DMS114 treated with DMSO at 0.1 percent for 48 hours (cell line): ENCODE results near the gene KATNB1.
"Not testable (repeated sequence)": the region's sequence is repeated elsewhere in the genome, so short reads cannot be mapped to it uniquely, and the experiment has no call there.

ENCODE experiments used
- DNase-seq: peaks from one replicate; lab custom pipeline; 2025; ENCODE audit not compliant: unreplicated experiment; lab: John Stamatoyannopoulos, UW

Gene KATNB1

GRCh38 chr16:57742543-57742942 lies 7.0 kb downstream of the KATNB1 start:
- no peak for DNase-seq

GRCh38 chr16:57743458-57743857 lies 7.9 kb downstream of the KATNB1 start:
- DNase-seq: no peak

- no peak for DNase-seq
These were observed 8.5 kb downstream of the KATNB1 start for GRCh38 chr16:57743886-57744641.

GRCh38 chr16:57744642-57744903 lies 9.0 kb downstream of the KATNB1 start:
- no peak for DNase-seq

- no peak for DNase-seq
These were observed 10.2 kb downstream of the KATNB1 start for GRCh38 chr16:57745768-57746167.

- not testable (repeated sequence) for DNase-seq
These were observed 10.7 kb downstream of the KATNB1 start for GRCh38 chr16:57746316-57746715.

GRCh38 chr16:57747091-57747490 lies 11.5 kb downstream of the KATNB1 start:
- no peak for DNase-seq

- DNase-seq: no peak
These were observed 11.9 kb downstream of the KATNB1 start for GRCh38 chr16:57747496-57747895.

GRCh38 chr16:57747996-57748395 lies 12.4 kb downstream of the KATNB1 start:
- no peak for DNase-seq

- no peak for DNase-seq
These were observed 13.0 kb downstream of the KATNB1 start for GRCh38 chr16:57748596-57748995.

GRCh38 chr16:57749101-57749692 lies 13.6 kb downstream of the KATNB1 start:
- DNase-seq: no peak

GRCh38 chr16:57749856-57750452 lies 14.4 kb downstream of the KATNB1 start:
- DNase-seq: no peak

GRCh38 chr16:57750796-57751538 lies 15.4 kb downstream of the KATNB1 start:
- DNase-seq: no peak

- no peak for DNase-seq
These were observed 16.1 kb downstream of the KATNB1 start for GRCh38 chr16:57751539-57752202.

GRCh38 chr16:57752203-57752580 lies 16.6 kb downstream of the KATNB1 start:
- no peak for DNase-seq

- DNase-seq: no peak
These were observed 17.2 kb downstream of the KATNB1 start for GRCh38 chr16:57752581-57753447.

GRCh38 chr16:57753448-57754353 lies 18.1 kb downstream of the KATNB1 start:
- no peak for DNase-seq

GRCh38 chr16:57754354-57755060 lies 18.9 kb downstream of the KATNB1 start:
- DNase-seq: no peak
